Measurements from ENCODE around the gene ITPKB.
"Not testable (repeated sequence)": the region's sequence is repeated elsewhere in the genome, so short reads cannot be mapped to it uniquely, and the experiment has no call there.

Gene ITPKB

DNA sequence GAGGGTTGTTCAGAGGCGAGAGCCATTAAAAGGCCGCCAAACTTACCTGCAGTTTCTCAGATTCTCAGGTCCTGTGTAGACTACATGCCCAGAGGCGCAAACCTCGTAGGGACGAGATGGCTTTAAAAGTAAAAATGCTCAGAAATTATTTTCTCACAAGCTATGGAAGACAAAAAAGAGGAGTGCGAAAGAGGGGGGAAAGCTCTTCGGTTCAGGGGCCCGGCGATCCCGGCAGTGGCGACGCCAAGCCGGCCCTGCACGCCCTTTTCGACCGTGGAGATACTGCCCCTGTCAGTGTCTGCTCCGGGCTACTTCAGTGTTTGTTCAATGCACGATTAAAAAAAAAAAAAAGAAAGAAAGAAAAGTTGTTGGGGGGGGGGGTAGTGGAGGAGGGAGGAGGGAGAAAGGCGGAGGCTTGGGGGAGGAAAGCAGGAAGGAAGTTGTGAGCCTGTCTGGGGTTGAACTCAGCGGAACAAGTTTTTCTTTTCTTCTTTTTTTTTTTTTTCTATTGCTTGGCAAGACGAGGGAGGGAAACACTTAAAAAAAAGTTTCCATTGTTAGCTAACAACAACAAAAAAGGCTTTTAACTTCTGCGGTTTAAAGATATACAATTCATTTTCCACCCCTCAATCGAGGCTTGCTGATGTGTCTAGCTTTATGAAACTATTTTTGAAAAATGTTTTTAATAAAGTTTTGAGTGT lies at the start of gene ITPKB:
TSS of gene ITPKB (minus strand) at position 288 of the 701 bp plus-strand sequence. CDS start 1,824 bp downstream, outside the sequence.
- peak; percentile 86 for DNase-seq

DNA sequence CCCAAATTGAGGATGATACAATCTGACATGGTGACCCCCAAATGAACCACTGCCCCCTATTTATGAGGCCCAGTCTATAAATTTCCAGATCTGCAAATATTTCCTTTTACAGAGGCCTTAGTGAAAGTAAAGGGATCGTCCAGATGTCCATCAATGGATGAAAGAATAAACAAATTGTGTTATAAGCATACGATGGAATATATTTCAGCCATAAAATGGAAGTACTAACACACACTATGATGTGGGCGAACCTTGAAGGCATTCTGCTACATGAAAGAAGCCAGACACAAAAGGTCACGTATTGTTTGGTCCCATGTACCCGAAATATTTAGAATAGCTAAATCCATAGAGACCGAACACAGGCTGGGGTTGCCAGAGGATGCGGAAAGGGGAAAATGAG lies 48.6 kb upstream of the ITPKB start:
- no peak for DNase-seq

DNA sequence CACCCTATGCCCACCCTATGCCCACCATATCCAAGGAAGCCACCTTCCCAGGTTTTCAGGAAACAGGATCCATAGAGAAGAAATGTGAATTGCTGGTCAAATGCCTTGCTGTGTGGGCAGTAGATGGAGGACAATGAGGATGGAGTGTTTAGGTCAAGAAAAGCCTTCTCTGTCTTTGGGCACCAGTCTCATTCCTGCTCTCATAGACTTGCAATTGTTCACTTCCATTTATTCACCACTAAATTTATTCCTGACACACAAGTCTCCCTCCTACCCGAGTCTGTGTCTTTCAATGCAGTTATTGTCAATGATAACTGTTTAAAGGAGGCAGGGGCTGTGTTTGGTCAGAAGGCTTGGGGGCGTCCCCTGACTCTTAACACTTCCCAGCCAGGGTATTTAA lies 48.0 kb upstream of the ITPKB start:
- DNase-seq, result no peak

DNA sequence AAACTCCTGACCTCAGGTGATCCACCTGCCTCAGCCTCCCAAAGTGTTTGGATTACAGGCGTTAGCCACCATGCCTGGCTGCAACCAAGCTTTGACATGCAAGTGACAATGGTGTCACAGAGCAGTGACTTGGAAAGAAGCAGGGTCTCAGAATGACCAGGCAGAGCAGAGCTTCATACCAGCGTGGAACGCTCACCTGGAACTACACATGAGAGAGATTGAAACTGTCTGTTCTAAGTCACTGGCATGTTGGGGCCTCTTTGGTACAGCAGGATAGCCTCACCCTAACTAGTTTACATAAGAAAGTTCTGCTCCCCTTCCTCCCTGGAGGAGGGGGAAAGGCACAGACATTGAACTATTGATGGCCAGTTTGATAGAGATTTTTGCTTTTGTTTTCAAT lies 47.5 kb upstream of the ITPKB start:
- DNase-seq, result no peak

DNA sequence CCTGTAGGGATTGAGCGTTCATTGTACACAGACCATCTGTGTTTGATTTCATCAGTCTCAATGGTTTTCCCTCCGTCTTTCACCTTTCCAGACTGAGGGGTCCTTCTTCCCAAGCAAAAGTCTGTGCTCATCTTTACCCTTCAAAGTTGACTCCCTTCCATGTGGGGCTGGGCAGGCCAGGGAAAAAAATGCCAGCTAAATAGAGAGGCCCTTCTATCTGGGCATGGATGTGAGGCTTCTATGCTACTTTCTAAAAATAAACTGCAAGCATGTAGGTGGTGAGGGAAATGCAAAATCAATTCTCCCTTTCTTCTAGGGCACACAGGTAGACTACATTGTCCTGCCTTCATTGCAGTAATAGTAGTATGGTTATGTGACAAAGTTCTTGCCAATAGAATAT lies 46.7 kb upstream of the ITPKB start:
- DNase-seq, result no peak

DNA sequence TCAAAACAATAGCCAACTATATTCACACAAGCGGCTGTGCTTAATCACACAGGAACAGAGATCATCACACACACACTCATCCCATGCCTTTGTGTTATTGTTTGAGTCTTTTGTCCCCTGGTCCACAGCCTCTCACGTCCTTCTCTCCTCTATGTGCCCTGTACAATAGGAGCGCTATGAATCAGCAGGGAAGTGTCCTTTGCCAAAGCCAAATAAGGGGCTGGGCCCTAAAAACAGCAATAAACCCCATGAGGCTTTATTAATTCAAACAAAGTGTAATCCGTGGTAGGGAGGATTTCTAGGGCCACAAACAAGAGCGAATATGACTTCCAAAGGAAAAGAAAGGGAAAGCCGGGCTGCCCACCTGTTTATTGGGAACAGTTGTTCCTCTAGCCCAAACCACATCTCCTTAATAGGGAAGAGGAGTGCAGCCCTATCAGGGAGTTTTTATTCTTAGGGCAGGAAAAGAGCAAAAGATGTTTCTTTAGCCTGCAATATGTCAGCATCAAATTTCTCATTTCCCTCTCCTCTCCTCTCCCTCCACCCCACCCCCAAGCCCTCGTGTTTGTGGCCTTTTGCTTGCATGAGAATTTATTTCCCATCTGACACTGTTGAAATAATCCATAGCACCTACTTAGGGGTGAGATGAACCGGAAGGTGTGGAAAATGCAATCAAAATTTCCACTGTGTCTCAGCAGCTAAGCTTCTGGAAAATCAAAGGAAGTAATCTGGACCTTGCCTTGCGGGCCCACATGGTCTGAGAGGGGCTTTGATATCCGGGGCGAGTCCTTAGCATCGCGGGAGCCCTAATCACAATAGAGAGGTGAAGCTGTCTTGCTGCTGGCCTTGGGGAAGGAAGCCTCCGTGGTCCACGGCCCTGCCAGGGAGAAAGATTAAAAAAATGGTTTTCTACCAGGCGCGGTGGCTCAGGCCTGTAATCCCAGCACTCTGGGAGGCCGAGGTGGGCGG lies 45.3 kb upstream of the ITPKB start:
- DNase-seq, result peak; percentile 85

DNA sequence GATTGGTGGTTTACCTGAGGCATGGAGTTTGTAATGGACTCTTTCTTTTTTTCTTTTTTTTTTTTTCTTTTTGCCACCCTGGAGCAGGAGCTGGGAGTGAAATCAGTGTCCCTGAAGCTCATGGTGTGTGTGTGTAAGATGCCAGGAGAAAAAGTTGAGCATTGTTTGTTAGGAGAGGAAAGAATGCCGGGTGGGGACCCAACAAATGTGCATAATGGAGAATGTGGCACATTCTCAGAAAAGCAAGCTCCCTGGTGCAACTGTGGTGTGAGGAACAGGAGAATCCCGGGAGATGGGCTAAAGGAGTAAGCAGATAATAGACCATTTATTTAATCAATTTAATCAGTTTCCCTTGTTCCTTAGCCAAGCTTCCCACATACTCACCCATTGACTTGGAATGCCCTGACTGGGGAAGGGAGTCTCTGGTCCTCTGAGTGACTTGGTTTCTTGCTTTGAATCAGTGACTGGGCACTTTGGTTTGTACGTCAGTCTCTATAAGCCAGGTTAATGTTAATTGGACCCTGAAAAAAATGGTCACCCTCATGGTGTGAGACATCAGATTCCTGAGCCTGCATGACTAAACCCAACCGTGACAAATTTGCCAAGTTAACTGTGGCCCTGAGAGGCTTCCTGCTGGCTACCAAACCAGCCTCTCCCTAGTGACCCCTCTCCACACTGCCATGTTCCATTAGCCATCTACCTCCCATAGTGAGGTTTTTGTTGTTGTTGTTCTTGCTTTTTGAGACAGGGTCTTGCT lies 43.9 kb upstream of the ITPKB start:
- no peak for DNase-seq

DNA sequence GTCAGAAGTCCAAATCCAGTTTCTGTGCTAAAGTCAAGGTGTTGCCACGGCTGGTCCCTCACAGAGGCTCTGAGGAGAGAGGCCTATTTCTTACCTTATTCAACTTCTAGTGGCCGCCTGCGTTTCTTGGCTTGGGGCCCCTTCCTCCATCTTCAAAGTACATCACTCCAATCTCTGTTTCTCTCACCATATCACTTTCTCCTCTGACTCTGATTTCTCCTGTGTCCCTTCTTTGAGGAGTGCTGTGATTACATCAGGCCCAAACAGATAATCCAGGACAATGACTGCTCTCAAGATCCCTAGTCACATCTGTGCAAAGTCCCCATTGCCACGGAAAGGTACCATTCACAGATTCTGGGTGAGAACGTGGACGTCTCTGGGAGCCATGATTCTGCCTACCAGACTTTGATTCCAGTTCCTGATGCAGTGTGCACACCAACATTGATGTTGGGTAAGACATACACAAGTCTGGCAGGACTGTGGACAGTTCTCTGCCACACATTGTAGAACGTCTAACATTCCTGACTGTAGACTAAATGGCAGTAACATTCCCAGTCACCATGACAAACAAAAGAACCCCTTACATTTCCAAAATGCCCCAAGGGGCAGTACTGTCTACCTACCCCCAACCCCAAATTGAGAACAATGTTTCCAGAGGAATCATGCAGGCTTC lies 43.0 kb upstream of the ITPKB start:
- DNase-seq, result no peak

DNA sequence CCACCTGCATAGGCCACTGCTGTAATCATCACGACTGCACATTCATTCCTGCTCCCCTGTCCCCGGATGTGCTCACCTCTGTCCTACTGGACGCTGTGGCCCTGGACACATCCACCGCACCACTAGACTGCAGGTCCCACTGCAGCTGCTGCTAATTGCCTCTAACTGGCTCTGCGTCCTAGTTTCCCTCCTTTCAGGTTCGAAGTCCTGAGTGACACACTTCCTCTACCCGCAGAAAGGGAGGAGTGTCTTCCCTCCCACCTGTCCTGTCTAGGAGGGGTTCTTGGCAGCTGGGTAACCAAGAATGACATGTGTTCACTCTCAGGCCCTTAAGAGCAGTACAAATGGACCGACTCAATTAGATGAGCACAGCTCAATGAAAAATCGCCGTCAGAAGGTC lies 40.5 kb upstream of the ITPKB start:
- peak; percentile 49 for DNase-seq

DNA sequence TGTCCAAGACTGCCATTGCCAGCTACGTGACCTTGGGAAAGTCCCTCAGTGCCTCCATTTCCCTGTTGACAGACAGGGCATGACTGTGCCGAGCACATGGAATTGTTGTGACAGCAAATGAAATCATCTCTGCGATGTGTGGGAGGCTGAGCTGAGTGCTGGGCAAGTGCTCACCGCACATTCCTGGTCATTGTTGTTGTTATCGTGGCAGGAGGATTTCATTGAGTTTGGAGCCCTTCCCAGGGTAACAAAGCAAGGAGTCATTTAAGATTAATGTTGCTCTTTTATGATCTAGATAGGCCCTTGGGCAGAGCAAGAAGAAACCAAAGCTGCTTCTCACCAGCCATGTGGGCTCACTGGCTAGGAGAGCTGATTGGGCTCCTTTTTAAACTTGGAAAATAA lies 39.6 kb upstream of the ITPKB start:
- no peak for DNase-seq

DNA sequence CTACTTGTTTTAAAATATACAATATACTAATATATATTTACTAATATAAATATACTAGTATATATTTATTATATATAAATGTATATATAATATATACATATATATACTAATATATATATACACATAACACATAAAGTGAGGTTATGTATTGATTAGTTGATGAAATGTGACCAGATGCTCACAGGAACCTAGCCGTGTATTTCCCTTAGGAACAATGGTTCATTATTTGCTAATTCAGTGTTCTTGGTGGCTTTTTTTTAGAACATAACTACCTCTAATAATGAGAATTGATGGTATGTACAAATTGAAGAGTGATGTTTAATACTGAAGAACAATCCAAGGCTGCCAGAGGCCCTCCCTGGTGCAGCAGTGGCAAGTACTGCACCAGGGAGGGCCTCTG lies 37.9 kb upstream of the ITPKB start:
- no peak for DNase-seq

DNA sequence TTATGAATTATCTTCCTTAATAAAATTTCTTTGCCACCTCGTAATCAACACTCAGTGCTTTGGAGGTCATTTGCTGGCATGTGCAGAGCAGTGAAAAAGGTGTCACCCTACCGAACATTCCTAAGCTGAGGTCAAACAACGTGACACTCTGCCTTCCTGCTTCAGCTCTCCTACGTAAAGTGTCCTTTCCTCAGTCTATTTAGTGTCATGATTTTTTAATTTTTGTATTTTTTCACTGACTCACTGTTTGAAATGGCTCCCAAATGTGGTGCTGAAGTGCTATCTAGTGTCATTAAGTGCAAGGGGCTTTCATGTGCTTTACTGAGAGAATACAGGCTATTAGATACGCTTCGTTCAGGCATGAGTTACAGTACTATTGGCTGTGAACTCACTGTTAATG lies 37.0 kb upstream of the ITPKB start:
- DNase-seq, result no peak

DNA sequence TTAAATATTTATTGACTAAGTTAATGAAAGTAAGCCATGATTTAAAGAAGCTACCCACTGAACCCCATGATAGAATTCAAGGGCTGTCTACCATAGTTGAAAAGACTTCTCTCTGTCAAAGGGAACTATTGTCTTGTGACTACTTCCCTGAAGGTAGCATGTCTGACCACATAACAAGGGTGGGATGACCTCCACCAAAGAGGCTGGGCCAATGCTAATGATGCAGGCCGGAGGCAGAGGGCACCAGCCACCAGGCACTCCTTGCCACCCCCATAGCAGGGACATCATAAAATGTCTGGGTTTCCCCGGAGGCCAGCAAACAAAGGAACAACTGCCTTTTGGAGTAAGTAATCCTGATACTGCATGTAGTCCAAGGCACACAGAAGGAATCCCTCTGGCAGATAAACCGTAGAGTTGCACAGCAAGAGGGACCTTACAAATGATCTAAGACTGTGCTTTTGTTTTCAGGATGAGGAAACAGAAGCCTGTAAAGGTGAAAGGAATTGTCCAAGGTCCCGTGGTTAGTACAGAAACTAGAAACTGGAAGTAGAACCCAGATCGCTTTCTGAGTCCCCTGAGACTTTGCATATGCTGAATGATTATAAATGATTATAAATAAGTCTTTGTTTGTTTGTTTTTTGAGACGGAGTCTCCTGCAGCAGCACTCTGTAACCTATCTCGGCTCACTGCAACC lies 33.5 kb upstream of the ITPKB start:
- DNase-seq, result no peak

DNA sequence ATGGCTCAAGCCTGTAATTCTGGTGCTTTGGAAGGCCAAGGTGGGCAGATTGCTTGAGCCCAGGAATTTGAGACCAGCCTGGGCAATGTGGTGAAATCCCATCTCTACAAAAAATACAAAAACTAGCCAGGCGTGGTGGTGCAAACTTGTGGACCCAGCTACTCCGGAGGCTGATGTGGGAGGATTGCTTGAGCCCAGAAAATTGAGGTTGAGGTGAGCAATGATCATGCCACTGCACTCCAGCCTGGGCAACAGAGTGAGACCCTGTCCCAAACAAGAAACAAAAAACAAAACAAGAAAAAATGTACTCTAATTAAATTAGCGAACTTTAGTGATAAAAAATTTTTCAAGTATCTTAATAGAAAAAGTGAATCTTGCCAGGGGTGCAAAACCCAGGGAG lies 28.1 kb upstream of the ITPKB start:
- not testable (repeated sequence) for DNase-seq

DNA sequence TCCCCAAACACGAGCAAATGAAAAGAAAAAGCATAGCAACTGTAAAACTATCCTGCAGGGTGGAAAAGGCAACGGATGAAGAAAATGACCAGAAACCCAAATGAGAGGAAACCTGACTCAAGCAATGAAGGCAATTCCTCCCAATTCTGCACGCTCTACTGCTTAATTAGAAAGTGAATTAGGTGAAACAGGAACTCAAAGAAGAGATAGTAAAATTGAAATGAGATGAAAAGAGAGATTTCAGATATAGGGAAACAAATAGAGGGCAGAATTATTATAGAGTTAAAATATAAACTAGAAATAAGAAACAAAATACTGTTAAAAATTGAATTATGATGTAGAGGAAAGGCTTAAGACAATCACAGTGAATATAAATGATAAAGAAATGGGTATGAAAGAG lies 27.5 kb upstream of the ITPKB start:
- no peak for DNase-seq

DNA sequence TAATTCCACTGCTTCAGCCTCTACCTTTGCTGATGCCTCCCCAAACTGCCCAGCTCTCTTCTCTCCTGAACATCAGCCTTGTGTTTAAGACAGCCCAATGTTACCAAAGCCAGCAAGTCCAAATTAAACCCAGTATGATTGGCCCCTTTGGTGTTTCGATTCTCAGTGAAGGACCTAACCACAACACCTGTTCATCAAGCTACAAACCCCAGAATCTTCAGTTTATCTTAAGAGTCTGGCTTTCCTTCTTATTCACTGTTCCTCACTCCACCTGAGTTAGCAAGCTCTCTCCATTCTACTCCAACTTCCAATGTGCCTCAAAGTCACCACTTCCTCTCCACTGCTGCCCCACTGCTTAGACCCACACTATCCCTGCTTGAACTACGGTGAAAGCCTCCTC lies 25.5 kb upstream of the ITPKB start:
- DNase-seq, result no peak

DNA sequence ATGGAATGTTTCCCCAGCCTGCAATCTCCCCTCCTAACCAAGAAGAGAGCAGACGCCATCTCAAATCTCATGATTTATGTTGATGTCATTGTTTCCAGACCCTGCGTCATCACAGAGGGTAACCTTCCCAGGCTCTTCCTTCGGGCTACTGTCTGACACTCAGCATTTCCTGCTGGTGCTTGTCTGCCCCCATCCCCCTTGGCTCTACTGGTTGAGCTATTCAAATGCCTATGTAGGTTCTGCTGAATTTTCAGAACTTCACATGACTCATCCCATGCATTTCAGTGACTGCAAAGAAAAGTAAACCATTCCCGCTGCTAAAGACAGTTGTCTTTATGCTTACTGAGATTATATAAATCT lies 24.8 kb upstream of the ITPKB start:
- DNase-seq, result peak; percentile 76

DNA sequence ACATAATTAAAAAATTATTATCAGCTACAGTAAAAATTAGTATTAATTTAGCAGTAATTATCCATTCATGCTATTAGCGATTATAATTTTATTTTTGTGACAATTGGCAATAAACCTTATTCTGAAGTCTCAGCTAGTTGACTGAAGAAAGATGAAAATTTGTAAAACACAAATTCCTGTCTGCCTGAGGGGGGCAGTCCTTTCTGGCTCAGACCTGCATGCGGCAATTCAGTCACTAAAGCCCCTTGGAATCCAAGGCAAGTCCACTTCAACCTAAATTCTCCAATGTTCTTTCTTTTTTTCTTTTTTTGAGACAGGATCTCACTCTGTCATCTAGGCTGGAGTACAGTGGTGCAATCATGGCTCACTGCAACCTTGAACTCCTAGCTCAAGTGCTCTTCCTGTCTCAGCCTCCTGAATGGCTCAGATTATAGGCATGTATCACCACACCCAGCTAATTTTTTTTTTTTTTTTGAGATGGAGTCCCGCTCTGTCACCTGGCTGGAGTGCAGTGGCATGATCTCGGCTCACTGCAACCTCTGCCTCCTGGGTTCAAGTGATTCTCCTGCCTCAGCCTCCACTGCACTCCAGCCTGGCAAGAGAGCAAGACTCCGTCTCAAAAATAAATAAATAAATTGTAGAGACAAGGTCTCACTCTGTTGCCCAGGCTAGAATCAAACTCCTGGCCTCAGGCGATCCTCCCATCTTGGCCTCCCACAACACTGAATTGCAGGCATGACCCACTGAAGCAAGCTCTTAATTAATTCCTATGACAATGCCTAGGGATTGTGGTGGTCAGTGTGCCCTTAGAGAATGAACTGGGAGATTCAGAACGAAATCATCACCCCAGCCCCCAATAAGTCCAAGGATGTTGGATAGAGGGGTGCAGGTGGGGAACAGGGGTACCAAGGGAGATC lies 24.2 kb upstream of the ITPKB start:
- peak; percentile 48 for DNase-seq

DNA sequence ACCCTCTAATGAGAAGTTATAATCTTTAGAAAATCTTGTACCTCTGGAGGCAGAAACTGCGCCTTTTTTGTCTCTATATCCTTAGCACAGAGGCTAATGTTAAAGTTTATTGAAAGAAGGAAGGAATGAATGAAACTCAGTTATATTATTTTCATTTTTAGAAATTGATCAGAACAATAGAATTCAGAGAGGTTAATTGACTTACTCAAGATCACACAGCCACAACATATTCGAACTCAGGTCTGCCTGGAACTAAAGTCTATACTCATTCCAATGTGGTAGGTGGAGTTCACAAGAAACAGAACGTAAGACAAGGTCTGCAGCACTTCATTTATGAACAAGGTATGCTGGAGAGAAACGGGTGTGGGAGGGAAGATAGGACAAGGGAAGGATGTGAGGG lies 23.0 kb upstream of the ITPKB start:
- no peak for DNase-seq

DNA sequence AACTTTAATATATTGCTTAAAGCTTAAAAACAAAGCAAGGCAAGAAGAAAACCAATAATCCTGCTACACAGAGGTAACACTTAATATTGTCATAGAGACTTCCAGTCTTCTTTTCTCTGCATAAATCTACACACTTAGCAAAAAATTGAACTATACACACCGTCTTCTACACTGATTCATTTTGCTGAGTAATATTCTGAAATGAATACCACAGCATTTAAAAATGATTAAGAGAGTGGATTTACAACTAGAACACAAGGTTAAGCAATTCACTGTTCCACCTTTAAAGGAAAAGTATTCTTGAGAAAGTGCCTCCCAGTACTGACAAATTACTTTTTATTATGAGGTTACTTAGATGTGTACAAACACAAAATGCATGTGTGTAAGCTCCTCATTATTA lies 22.2 kb upstream of the ITPKB start:
- no peak for DNase-seq
